GM19395 (cell line): Measurements from ENCODE around the gene USHBP1.

Source experiments
- ATAC-seq: cut with Tn5 transposase; IDR thresholded peaks from one replicate; pipeline ENCODE4 v1.9.1; 2021; ENCODE audit warnings: mild to moderate bottlenecking, moderate library complexity; ENCODE audit not compliant: unreplicated experiment

The USHBP1 gene

GRCh38 chr19:17214508-17215126 is 49.9 kb downstream of the USHBP1 start:
- ATAC-seq: no peak

GRCh38 chr19:17213334-17213733 is 51.2 kb downstream of the USHBP1 start:
- ATAC-seq: no peak

- no peak for ATAC-seq
Measured at GRCh38 chr19:17211547-17212446, 52.7 kb downstream of the USHBP1 start.

- ATAC-seq: no peak
Measured at GRCh38 chr19:17210296-17210695, 54.2 kb downstream of the USHBP1 start.

- no peak for ATAC-seq
Measured at GRCh38 chr19:17209126-17210036, 55.2 kb downstream of the USHBP1 start.

GRCh38 chr19:17206736-17207581 is 57.6 kb downstream of the USHBP1 start:
- no peak for ATAC-seq

GRCh38 chr19:17205237-17206140 is 59.1 kb downstream of the USHBP1 start:
- no peak for ATAC-seq

- ATAC-seq: no peak
Measured at GRCh38 chr19:17202713-17203112, 61.8 kb downstream of the USHBP1 start.

GRCh38 chr19:17202249-17202648 is 62.3 kb downstream of the USHBP1 start:
- no peak for ATAC-seq

- ATAC-seq: no peak
Measured at GRCh38 chr19:17200408-17201079, 64.0 kb downstream of the USHBP1 start.
